Measurements from ENCODE around the gene PTPRK. TPM values are rescaled to one million over a fixed set of nuclear protein-coding genes. Genes with fewer than 3 reads are reported as not detected.

PTPRK gene
- total RNA-seq (2014; rRNA removed; shearing (Covaris generic)), result 5.5 and 9.7 TPM in 2 replicates
- polyA plus RNA-seq (2014; cell fraction: nucleus; rRNA removed), result 2.7 and 5.8 TPM in 2 replicates

- peak; percentile 79 for DNase-seq (ENCODE audit: extremely low read depth, low read depth)
These were observed at the start of gene PTPRK for GRCh38 chr6:128520436-128521281. PTPRK (minus strand) TSS chr6:128520599; CDS start chr6:128520358, 241 bp downstream.

GRCh38 chr6:128567029-128567428, 46.6 kb upstream of the PTPRK start:
- no peak for DNase-seq (ENCODE audit: extremely low read depth, low read depth)

- DNase-seq (ENCODE audit: extremely low read depth, low read depth), result no peak
These were observed 40.6 kb upstream of the PTPRK start for GRCh38 chr6:128560966-128561365.

GRCh38 chr6:128558924-128559323, 38.5 kb upstream of the PTPRK start:
- DNase-seq (ENCODE audit: extremely low read depth, low read depth), result no peak

GRCh38 chr6:128558021-128558420, 37.6 kb upstream of the PTPRK start:
- no peak for DNase-seq (ENCODE audit: extremely low read depth, low read depth)

GRCh38 chr6:128557081-128557480, 36.7 kb upstream of the PTPRK start:
- DNase-seq (ENCODE audit: extremely low read depth, low read depth), result no peak

GRCh38 chr6:128554302-128554701, 33.9 kb upstream of the PTPRK start:
- DNase-seq (ENCODE audit: extremely low read depth, low read depth), result no peak

GRCh38 chr6:128541261-128541660, 20.9 kb upstream of the PTPRK start:
- no peak for DNase-seq (ENCODE audit: extremely low read depth, low read depth)

- DNase-seq (ENCODE audit: extremely low read depth, low read depth), result no peak
These were observed 18.4 kb upstream of the PTPRK start for GRCh38 chr6:128538763-128539162.

GRCh38 chr6:128532827-128533226, 12.4 kb upstream of the PTPRK start:
- no peak for DNase-seq (ENCODE audit: extremely low read depth, low read depth)

GRCh38 chr6:128532136-128532535, 11.7 kb upstream of the PTPRK start:
- no peak for DNase-seq (ENCODE audit: extremely low read depth, low read depth)

GRCh38 chr6:128531696-128532095, 11.3 kb upstream of the PTPRK start:
- no peak for DNase-seq (ENCODE audit: extremely low read depth, low read depth)

GRCh38 chr6:128528241-128528640, 7.8 kb upstream of the PTPRK start:
- no peak for DNase-seq (ENCODE audit: extremely low read depth, low read depth)

- DNase-seq (ENCODE audit: extremely low read depth, low read depth), result no peak
These were observed 7.0 kb upstream of the PTPRK start for GRCh38 chr6:128527375-128527774.

- no peak for DNase-seq (ENCODE audit: extremely low read depth, low read depth)
These were observed 5.9 kb upstream of the PTPRK start for GRCh38 chr6:128526152-128526914.

GRCh38 chr6:128525406-128525805, 5.0 kb upstream of the PTPRK start:
- DNase-seq (ENCODE audit: extremely low read depth, low read depth), result no peak

GRCh38 chr6:128521282-128521632, 858 bp upstream of the PTPRK start:
- DNase-seq (ENCODE audit: extremely low read depth, low read depth), result no peak

- no peak for DNase-seq (ENCODE audit: extremely low read depth, low read depth)
These were observed 416 bp downstream of the PTPRK start for GRCh38 chr6:128519931-128520435.

- no peak for DNase-seq (ENCODE audit: extremely low read depth, low read depth)
These were observed 1.1 kb downstream of the PTPRK start for GRCh38 chr6:128519132-128519930.

GRCh38 chr6:128518434-128519131, 1.8 kb downstream of the PTPRK start:
- no peak for DNase-seq (ENCODE audit: extremely low read depth, low read depth)

All from NCI-H460 (cell line).